GM18951 (cell line): ENCODE data around the gene DCAF16.

Experiments used
- POLR2A ChIP-seq: IDR thresholded peaks from 4 replicates; pipeline ENCODE4 v1.6.1; 2011; ENCODE audit warnings: mild to moderate bottlenecking; ENCODE audit not compliant: insufficient read length, insufficient read depth; ENCODE audit errors: extremely low read depth
- in situ Hi-C: fragments of 300-500 bp; cut with MboI; formaldehyde crosslinking; loops from one replicate; pipeline ENCODE4 v1.12.0; 2022; ENCODE audit warnings: low sequenced_read_pairs, mixed read lengths, inconsistent platforms; ENCODE audit not compliant: unreplicated experiment

DCAF16 gene

GRCh38 chr4:17771284-17771908, 39.2 kb downstream of the DCAF16 start:
- no peak for TF ChIP-seq POLR2A
- in situ Hi-C loops = no loop called here

GRCh38 chr4:17770845-17771244, 39.7 kb downstream of the DCAF16 start:
- TF ChIP-seq POLR2A = no peak
- in situ Hi-C loops = no loop called here

- in situ Hi-C loops = no loop called here
- TF ChIP-seq POLR2A = no peak
Measured at GRCh38 chr4:17769406-17770174, 41.0 kb downstream of the DCAF16 start.

GRCh38 chr4:17766826-17767458, 43.6 kb downstream of the DCAF16 start:
- no peak for TF ChIP-seq POLR2A
- in situ Hi-C loops = no loop called here

GRCh38 chr4:17765514-17766286, 44.9 kb downstream of the DCAF16 start:
- in situ Hi-C loops = no loop called here
- no peak for TF ChIP-seq POLR2A

- in situ Hi-C loops = no loop called here
Measured at GRCh38 chr4:17763931-17764330, 46.6 kb downstream of the DCAF16 start.

GRCh38 chr4:17763416-17763815, 47.1 kb downstream of the DCAF16 start:
- in situ Hi-C loops = no loop called here
- no peak for TF ChIP-seq POLR2A

More at GRCh38 chr4:17763931-17764330, 46.6 kb downstream of the DCAF16 start:
- no peak for TF ChIP-seq POLR2A

- in situ Hi-C loops = no loop called here
- no peak for TF ChIP-seq POLR2A
Measured at GRCh38 chr4:17762726-17763125, 47.8 kb downstream of the DCAF16 start.

GRCh38 chr4:17761062-17761461, 49.5 kb downstream of the DCAF16 start:
- in situ Hi-C loops = no loop called here
- TF ChIP-seq POLR2A = no peak

GRCh38 chr4:17760626-17761025, 49.9 kb downstream of the DCAF16 start:
- TF ChIP-seq POLR2A = no peak
- in situ Hi-C loops = no loop called here

GRCh38 chr4:17758485-17758884, 52.1 kb downstream of the DCAF16 start:
- in situ Hi-C loops = no loop called here
- no peak for TF ChIP-seq POLR2A

- in situ Hi-C loops = no loop called here
Measured at GRCh38 chr4:17757621-17758020, 52.9 kb downstream of the DCAF16 start.

GRCh38 chr4:17753646-17754045, 56.9 kb downstream of the DCAF16 start:
- TF ChIP-seq POLR2A = no peak
- in situ Hi-C loops = no loop called here

More at GRCh38 chr4:17757621-17758020, 52.9 kb downstream of the DCAF16 start:
- TF ChIP-seq POLR2A = no peak
